ENCODE measurements around the gene TMEM89.

GRCh38 chr3:48628277-48629017 lies 6.9 kb upstream of the TMEM89 start:
- TF ChIP-seq CTCF (IDR thresholded peaks at IDR 0.05; ENCODE audit: insufficient read depth, low read length, poor library complexity, severe bottlenecking) (no peak), EZH2phosphoT487 (conservative IDR thresholded peaks at IDR 0.05; ENCODE audit: low read length) (no peak)
